ENCODE results near the gene SVEP1.

The SVEP1 gene

GRCh38 chr9:110472111-110472510 is 107.4 kb downstream of the SVEP1 start:
- H3K79me2 ChIP-seq (ENCODE audit: insufficient read depth, low read length) = no peaks in the 10 kb centered on the region
- H3K36me3 ChIP-seq (ENCODE audit: low read length) = no peaks in the 10 kb centered on the region
- H3F3A ChIP-seq (ENCODE audit: insufficient read depth) = no peaks in the 10 kb centered on the region
- no peaks in the 10 kb centered on the region for H3K9me3 ChIP-seq (ENCODE audit: insufficient read depth, low read length)
- H3K9me2 ChIP-seq (replicated peaks; ENCODE audit: insufficient read depth, low read length) = no peaks in the 10 kb centered on the region
- H3K4me2 ChIP-seq (ENCODE audit: low read depth, low read length, poor library complexity, severe bottlenecking) = no peak overlapping the region
- no peak overlapping the region for H3K4me3 ChIP-seq (ENCODE audit: insufficient read depth, low read length, poor library complexity, severe bottlenecking)
- H3K9ac ChIP-seq (ENCODE audit: low read length) = no peak overlapping the region
- no peak for TF ChIP-seq EZH2phosphoT487 (conservative IDR thresholded peaks at IDR 0.05; ENCODE audit: low read length)
- TF ChIP-seq CTCF (IDR thresholded peaks at IDR 0.05; ENCODE audit: insufficient read depth, low read length, poor library complexity, severe bottlenecking) = no peak
- no peak overlapping the region for H2AFZ ChIP-seq (ENCODE audit: low read depth, low read length, severe bottlenecking)
- H3K27me3 ChIP-seq (ENCODE audit: low read length) = no peaks in the 10 kb centered on the region
- H3K27ac ChIP-seq (ENCODE audit: low read depth, low read length) = no peak overlapping the region
- no peaks in the 10 kb centered on the region for H4K20me1 ChIP-seq (ENCODE audit: low read depth, low read length)

GRCh38 chr9:110468950-110469349 is 110.6 kb downstream of the SVEP1 start:
- TF ChIP-seq CTCF (IDR thresholded peaks at IDR 0.05; ENCODE audit: insufficient read depth, low read length, poor library complexity, severe bottlenecking) = no peak
- TF ChIP-seq EZH2phosphoT487 (conservative IDR thresholded peaks at IDR 0.05; ENCODE audit: low read length) = no peak
- Histone ChIP-seq H3K9ac (ENCODE audit: low read length) (no peak overlapping the region), H3K9me2 (replicated peaks; ENCODE audit: insufficient read depth, low read length) (no peaks in the 10 kb centered on the region), H3K79me2 (ENCODE audit: insufficient read depth, low read length) (no peaks in the 10 kb centered on the region), H3F3A (ENCODE audit: insufficient read depth) (no peaks in the 10 kb centered on the region), H3K4me2 (ENCODE audit: low read depth, low read length, poor library complexity, severe bottlenecking) (no peak overlapping the region), H3K36me3 (ENCODE audit: low read length) (no peaks in the 10 kb centered on the region), H3K9me3 (ENCODE audit: insufficient read depth, low read length) (no peaks in the 10 kb centered on the region), H3K4me3 (ENCODE audit: insufficient read depth, low read length, poor library complexity, severe bottlenecking) (no peak overlapping the region), H3K27ac (ENCODE audit: low read depth, low read length) (no peak overlapping the region), H3K27me3 (ENCODE audit: low read length) (no peaks in the 10 kb centered on the region), H2AFZ (ENCODE audit: low read depth, low read length, severe bottlenecking) (no peak overlapping the region), H4K20me1 (ENCODE audit: low read depth, low read length) (no peaks in the 10 kb centered on the region)

GRCh38 chr9:110465190-110465589 is 114.4 kb downstream of the SVEP1 start:
- Histone ChIP-seq H3K9ac (ENCODE audit: low read length) (no peak overlapping the region), H3K9me3 (ENCODE audit: insufficient read depth, low read length) (no peaks in the 10 kb centered on the region), H3K27ac (ENCODE audit: low read depth, low read length) (no peak overlapping the region), H3K9me2 (replicated peaks; ENCODE audit: insufficient read depth, low read length) (no peaks in the 10 kb centered on the region), H3F3A (ENCODE audit: insufficient read depth) (no peaks in the 10 kb centered on the region), H4K20me1 (ENCODE audit: low read depth, low read length) (no peaks in the 10 kb centered on the region), H3K79me2 (ENCODE audit: insufficient read depth, low read length) (no peaks in the 10 kb centered on the region), H3K4me3 (ENCODE audit: insufficient read depth, low read length, poor library complexity, severe bottlenecking) (no peak overlapping the region), H2AFZ (ENCODE audit: low read depth, low read length, severe bottlenecking) (no peak overlapping the region), H3K27me3 (ENCODE audit: low read length) (no peaks in the 10 kb centered on the region), H3K4me2 (ENCODE audit: low read depth, low read length, poor library complexity, severe bottlenecking) (no peak overlapping the region), H3K36me3 (ENCODE audit: low read length) (no peaks in the 10 kb centered on the region)
- TF ChIP-seq CTCF (IDR thresholded peaks at IDR 0.05; ENCODE audit: insufficient read depth, low read length, poor library complexity, severe bottlenecking) (no peak), EZH2phosphoT487 (conservative IDR thresholded peaks at IDR 0.05; ENCODE audit: low read length) (no peak)
